GM21423 (cell line): ENCODE data around the gene SLN.
"Not testable (repeated sequence)": the region's sequence is repeated elsewhere in the genome, so short reads cannot be mapped to it uniquely, and the experiment has no call there.

ENCODE experiments used
- ATAC-seq: cut with Tn5 transposase; IDR thresholded peaks from one replicate; pipeline ENCODE4 v1.9.1; 2021; ENCODE audit warnings: mild to moderate bottlenecking, moderate library complexity; ENCODE audit not compliant: unreplicated experiment

SLN gene

GRCh38 chr11:107711861-107712755 lies at the start of gene SLN:
TSS of gene SLN (minus strand) at chr11:107712056.
- ATAC-seq: no peak

- ATAC-seq: not testable (repeated sequence)
Observed at GRCh38 chr11:107758719-107759355, 47.0 kb upstream of the SLN start.

GRCh38 chr11:107757661-107758060 lies 45.8 kb upstream of the SLN start:
- ATAC-seq: no peak

- ATAC-seq: no peak
Observed at GRCh38 chr11:107756553-107756952, 44.7 kb upstream of the SLN start.

GRCh38 chr11:107752949-107753822 lies 41.3 kb upstream of the SLN start:
- no peak for ATAC-seq

- no peak for ATAC-seq
Observed at GRCh38 chr11:107752508-107752907, 40.7 kb upstream of the SLN start.

GRCh38 chr11:107751082-107751481 lies 39.2 kb upstream of the SLN start:
- ATAC-seq: no peak

GRCh38 chr11:107750313-107750712 lies 38.5 kb upstream of the SLN start:
- ATAC-seq: no peak

GRCh38 chr11:107747622-107748021 lies 35.8 kb upstream of the SLN start:
- no peak for ATAC-seq

GRCh38 chr11:107744736-107745135 lies 32.9 kb upstream of the SLN start:
- ATAC-seq: no peak

GRCh38 chr11:107743191-107743590 lies 31.3 kb upstream of the SLN start:
- ATAC-seq: no peak

GRCh38 chr11:107741044-107741823 lies 29.4 kb upstream of the SLN start:
- ATAC-seq: peak; percentile 92

- ATAC-seq: no peak
Observed at GRCh38 chr11:107740271-107740670, 28.4 kb upstream of the SLN start.

GRCh38 chr11:107736546-107736945 lies 24.7 kb upstream of the SLN start:
- ATAC-seq: no peak

- no peak for ATAC-seq
Observed at GRCh38 chr11:107733518-107733917, 21.7 kb upstream of the SLN start.

GRCh38 chr11:107732689-107733051 lies 20.8 kb upstream of the SLN start:
- ATAC-seq: no peak

- no peak for ATAC-seq
Observed at GRCh38 chr11:107731941-107732688, 20.3 kb upstream of the SLN start.

GRCh38 chr11:107722662-107723061 lies 10.8 kb upstream of the SLN start:
- no peak for ATAC-seq

GRCh38 chr11:107721207-107721606 lies 9.4 kb upstream of the SLN start:
- no peak for ATAC-seq

GRCh38 chr11:107720303-107720774 lies 8.5 kb upstream of the SLN start:
- no peak for ATAC-seq
